Measurements from ENCODE around the gene TMEM50B. TPM values are rescaled to one million over a fixed set of nuclear protein-coding genes. Genes with fewer than 3 reads are reported as not detected.

The TMEM50B gene
- total RNA-seq, 2 donors from 2014 or later = 51.4 to 79.9 TPM

DNA sequence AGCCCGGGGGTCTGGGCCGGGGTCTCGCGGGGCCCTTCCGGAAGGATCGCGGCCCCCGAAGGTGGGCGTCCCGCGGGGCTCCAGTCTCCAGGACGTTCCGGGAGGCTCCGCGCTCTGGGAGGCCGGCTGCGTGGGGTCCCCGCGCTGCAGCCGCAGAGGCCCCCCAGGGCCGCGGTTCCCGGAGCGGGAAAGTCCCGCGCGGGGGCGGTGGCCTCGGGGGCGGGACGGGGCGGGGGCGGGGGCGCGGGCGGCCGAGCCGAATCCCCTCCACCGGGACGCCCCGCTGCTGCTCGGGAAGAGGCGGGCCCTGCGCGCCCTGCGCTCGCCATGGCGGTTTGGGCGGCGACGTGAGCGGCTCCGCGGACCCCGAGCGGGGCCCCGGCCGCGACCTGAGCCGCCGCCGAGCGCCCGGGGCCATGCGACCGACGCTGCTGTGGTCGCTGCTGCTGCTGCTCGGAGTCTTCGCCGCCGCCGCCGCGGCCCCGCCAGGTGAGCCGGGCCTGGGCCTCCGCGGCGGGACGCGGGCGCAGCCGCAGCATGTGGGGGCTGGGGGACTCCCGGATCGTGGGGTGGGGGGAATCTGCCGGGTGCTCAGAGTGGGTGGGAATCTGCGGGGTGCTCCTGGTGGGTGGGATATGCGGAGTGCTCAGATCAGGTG lies 76.5 kb downstream of the TMEM50B start, which contains the start of gene IFNGR2:
Gene IFNGR2, plus strand, starts transcription at position 286 of the 658 bp plus-strand sequence. Its CDS starts 131 bp downstream, at position 417.
- no peak for DNase-seq (ENCODE audit: low spot score)
- H3K9me3 ChIP-seq = no peaks in the 10 kb centered on the region
- TF ChIP-seq, protein P1, sequence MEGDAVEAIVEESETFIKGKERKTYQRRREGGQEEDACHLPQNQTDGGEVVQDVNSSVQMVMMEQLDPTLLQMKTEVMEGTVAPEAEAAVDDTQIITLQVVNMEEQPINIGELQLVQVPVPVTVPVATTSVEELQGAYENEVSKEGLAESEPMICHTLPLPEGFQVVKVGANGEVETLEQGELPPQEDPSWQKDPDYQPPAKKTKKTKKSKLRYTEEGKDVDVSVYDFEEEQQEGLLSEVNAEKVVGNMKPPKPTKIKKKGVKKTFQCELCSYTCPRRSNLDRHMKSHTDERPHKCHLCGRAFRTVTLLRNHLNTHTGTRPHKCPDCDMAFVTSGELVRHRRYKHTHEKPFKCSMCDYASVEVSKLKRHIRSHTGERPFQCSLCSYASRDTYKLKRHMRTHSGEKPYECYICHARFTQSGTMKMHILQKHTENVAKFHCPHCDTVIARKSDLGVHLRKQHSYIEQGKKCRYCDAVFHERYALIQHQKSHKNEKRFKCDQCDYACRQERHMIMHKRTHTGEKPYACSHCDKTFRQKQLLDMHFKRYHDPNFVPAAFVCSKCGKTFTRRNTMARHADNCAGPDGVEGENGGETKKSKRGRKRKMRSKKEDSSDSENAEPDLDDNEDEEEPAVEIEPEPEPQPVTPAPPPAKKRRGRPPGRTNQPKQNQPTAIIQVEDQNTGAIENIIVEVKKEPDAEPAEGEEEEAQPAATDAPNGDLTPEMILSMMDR (IDR thresholded peaks at IDR 0.05) = no peak
- H3K36me3 ChIP-seq = no peaks in the 10 kb centered on the region
- peak within 1 kb of the TSS; percentile 96 for H3K4me3 ChIP-seq
- H3K27me3 ChIP-seq (replicated peaks; ENCODE audit: insufficient read depth) = no peaks in the 10 kb centered on the region
- ATAC-seq (ENCODE audit: insufficient number of reproducible peaks, low FRiP score, low read depth) = no peak
- peak within 1 kb of the TSS; percentile 93 to 98 for H3K27ac ChIP-seq
- peaks cover 15 to 38% of the 10 kb centered on the region in 2 donors for H3K4me1 ChIP-seq (ENCODE audit: control insufficient read depth in 1 of 2, low read depth in 2 of 2)

DNA sequence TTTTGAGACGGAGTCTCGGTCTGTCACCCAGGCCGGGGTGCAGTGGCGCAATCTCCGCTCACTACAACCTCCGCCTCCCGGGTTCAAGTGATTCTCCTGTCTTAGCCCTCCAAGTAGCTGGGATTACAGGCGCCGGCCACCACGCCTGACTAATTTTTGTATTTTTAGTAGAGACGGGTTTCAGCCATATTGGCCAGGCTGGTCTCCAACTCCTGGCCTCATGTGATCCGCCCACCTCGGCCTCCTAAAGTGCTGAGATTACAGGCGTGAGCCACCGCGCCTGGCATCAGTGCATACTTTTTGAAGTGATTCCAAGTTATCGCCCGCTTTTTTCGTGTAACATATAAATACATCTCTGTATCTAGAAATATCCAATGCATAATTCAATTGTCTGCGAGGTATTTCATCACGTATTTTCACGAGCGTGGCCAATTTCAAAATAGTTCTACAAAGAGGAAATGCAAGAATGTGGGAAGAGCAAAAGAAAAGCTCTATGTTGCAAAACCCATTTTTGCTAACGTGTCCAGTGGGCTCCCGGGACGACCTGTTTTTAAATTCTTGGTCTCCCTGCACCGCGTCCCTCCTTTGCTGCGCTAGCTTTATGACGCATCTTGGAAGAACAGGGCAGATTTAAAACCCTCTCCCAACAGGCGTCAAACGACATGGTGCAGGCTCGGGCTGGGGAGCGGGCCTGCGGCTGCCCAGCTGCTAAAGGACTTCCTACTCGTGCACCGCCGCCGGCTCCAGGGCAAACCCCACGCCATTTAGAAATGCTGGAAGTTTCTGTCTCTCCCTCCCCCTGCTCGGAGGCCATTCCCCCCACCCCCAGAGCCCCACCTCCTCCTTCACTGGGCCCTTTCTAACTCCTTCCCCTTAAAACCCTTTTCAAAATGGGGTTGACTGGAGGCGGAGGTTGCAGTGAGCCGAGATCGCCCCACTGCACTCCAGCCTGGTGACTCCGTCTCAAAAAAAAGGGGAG lies 77.5 kb downstream of the TMEM50B start:
- DNase-seq (ENCODE audit: low spot score) (no peak), ATAC-seq (ENCODE audit: insufficient number of reproducible peaks, low FRiP score, low read depth) (peak; percentile 60)
- TF ChIP-seq, protein P1 (IDR thresholded peaks at IDR 0.05) = no peak
- H3K9me3 ChIP-seq = no peaks in the 10 kb centered on the region
- H3K27me3 ChIP-seq (replicated peaks; ENCODE audit: insufficient read depth) = no peaks in the 10 kb centered on the region
- H3K4me1 ChIP-seq (ENCODE audit: control insufficient read depth in 1 of 2, low read depth in 2 of 2) = peaks cover 15 to 35% of the 10 kb centered on the region in 2 donors
- H3K36me3 ChIP-seq = no peaks in the 10 kb centered on the region
- H3K4me3 ChIP-seq = peak overlapping the region; percentile 96
- peak overlapping the region; percentile 84 to 93 for H3K27ac ChIP-seq

DNA sequence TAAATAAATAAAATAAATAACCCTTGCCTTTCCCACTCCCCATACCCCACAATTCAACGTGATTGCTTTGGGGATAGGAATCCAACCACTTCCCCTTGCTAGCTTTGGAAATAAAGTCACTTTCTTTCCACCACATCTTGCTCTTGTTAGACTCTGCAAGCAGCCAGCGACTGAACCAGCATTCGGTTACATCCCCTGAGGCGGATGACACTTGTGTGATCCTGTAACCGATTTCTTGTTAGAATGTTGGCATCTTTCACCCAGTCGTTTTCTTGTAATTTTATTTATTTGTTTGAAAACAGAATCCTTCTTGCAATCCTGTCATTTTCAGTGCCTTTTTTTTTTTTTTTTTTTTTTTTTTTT lies 78.2 kb downstream of the TMEM50B start:
- TF ChIP-seq, protein P1 (IDR thresholded peaks at IDR 0.05) = no peak
- H3K27ac ChIP-seq = peak overlapping the region in 1 of 2 donors; percentile 84

More for the DNA sequence above, 78.2 kb downstream of the TMEM50B start:
- no peak overlapping the region for H3K4me3 ChIP-seq
- H3K4me1 ChIP-seq (ENCODE audit: control insufficient read depth in 1 of 2, low read depth in 2 of 2) = peaks cover 17 to 34% of the 10 kb centered on the region in 2 donors
- no peak for DNase-seq (ENCODE audit: low spot score)
- no peak for ATAC-seq (ENCODE audit: insufficient number of reproducible peaks, low FRiP score, low read depth)
- no peaks in the 10 kb centered on the region for H3K27me3 ChIP-seq (replicated peaks; ENCODE audit: insufficient read depth)
- no peaks in the 10 kb centered on the region for H3K36me3 ChIP-seq
- no peaks in the 10 kb centered on the region for H3K9me3 ChIP-seq

Other genes with a start within 250 kb of the TMEM50B start
- gene IL10RB, start 213.6 kb downstream of the TMEM50B start, total RNA-seq = 10 to 100 TPM; 13.0 to 33.6 TPM
- 10 to 100 TPM; 31.3 to 61.9 TPM for gene IFNAR1, start 155.0 kb downstream of the TMEM50B start, total RNA-seq
- gene IFNGR2, start 76.6 kb downstream of the TMEM50B start, total RNA-seq = 10 to 100 TPM; 67.3 to 72.2 TPM
- 1 to 10 TPM in 1 of 2 donors, under 1 TPM in 1; 0.42 to 1.5 TPM for gene DNAJC28, start 11.7 kb upstream of the TMEM50B start, total RNA-seq
- 100 to 1,000 TPM in 1 of 2 donors, 10 to 100 TPM in 1; 64.4 to 172 TPM for gene GART, start 62.1 kb upstream of the TMEM50B start, total RNA-seq
- gene SON, start 63.1 kb upstream of the TMEM50B start, total RNA-seq = 100 to 1,000 TPM; 260 to 331 TPM
- 10 to 100 TPM; 12.1 to 19.2 TPM for gene DONSON, start 108.7 kb upstream of the TMEM50B start, total RNA-seq
- 10 to 100 TPM; 26.8 to 61.4 TPM for gene CRYZL1, start 161.8 kb upstream of the TMEM50B start, total RNA-seq
- gene ITSN1, start 162.5 kb upstream of the TMEM50B start, total RNA-seq = 10 to 100 TPM; 50.9 to 78.6 TPM